Measurements from ENCODE around the gene ANKS1A. TPM values are rescaled to one million over a fixed set of nuclear protein-coding genes. Genes with fewer than 3 reads are reported as not detected.
"Not testable (repeated sequence)": the region's sequence is repeated elsewhere in the genome, so short reads cannot be mapped to it uniquely, and the experiment has no call there.

The ANKS1A gene
- total and polyA plus RNA-seq, 2 experiments from 2014 or later, result 12.1 to 31.9 TPM

GRCh38 chr6:34993213-34993612, 104.2 kb downstream of the ANKS1A start (continued):
- TF ChIP-seq NANOG (IDR thresholded peaks at IDR 0.05; ENCODE audit: borderline replicate concordance) (no peak), CTCF (conservative IDR thresholded peaks at IDR 0.05; ENCODE audit: low read depth in 2 of 2) (no peak)

GRCh38 chr6:34994693-34995092, 105.6 kb downstream of the ANKS1A start:
- peaks cover 66% of the 10 kb centered on the region for H3K36me3 Mint-ChIP-seq (ENCODE audit: low read depth)
- TF ChIP-seq CTCF (conservative IDR thresholded peaks at IDR 0.05; ENCODE audit: low read depth in 2 of 2) (no peak), CREB1 (CRISPR knock-in tag; IDR thresholded peaks at IDR 0.05; ENCODE audit: low read depth) (no peak), ETS1 (IDR thresholded peaks at IDR 0.05) (no peak), NANOG (IDR thresholded peaks at IDR 0.05; ENCODE audit: borderline replicate concordance) (no peak), EZH2 (IDR thresholded peaks at IDR 0.05; ENCODE audit: low read depth, unreplicated experiment) (no peak), EZH2phosphoT487 (IDR thresholded peaks at IDR 0.05; ENCODE audit: unreplicated experiment) (no peak), ZNF331 (CRISPR knock-in tag; IDR thresholded peaks at IDR 0.05; ENCODE audit: low read depth) (no peak)

GRCh38 chr6:34998417-34998816, 109.4 kb downstream of the ANKS1A start:
- not testable (repeated sequence) for H3K4me2 ChIP-seq; ATAC-seq; H3K9me2 ChIP-seq (ENCODE audit: insufficient read depth); H3K27ac Mint-ChIP-seq; DNase-seq (ENCODE audit: low spot score); H3K27me3 ChIP-seq (ENCODE audit: insufficient read depth); H4K20me1 ChIP-seq (replicated peaks; ENCODE audit: insufficient read depth); H3K27ac ChIP-seq (ENCODE audit: low read depth); H3K36me3 ChIP-seq (ENCODE audit: insufficient read depth); H3K4me1 ChIP-seq (ENCODE audit: insufficient read depth); H3K9me3 Mint-ChIP-seq; H3K27me3 Mint-ChIP-seq (ENCODE audit: insufficient read depth, low read depth, poor library complexity); H2AFZ ChIP-seq; H3F3A ChIP-seq (replicated peaks; ENCODE audit: low read depth); H3K4me3 Mint-ChIP-seq; H3K4me3 ChIP-seq; H3K79me2 ChIP-seq (replicated peaks; ENCODE audit: insufficient read depth)
- Mint-ChIP-seq H3K36me3 (ENCODE audit: low read depth) (peaks cover 55% of the 10 kb centered on the region), H3K4me1 (peaks cover 12% of the 10 kb centered on the region; the same call in 2 of the 3 replicates)

More at GRCh38 chr6:34994693-34995092, 105.6 kb downstream of the ANKS1A start:
- Histone ChIP-seq H3K4me2 (no peak overlapping the region), H3K4me3 (no peak overlapping the region), H3K9me2 (ENCODE audit: insufficient read depth) (no peaks in the 10 kb centered on the region), H3K79me2 (replicated peaks; ENCODE audit: insufficient read depth) (no peaks in the 10 kb centered on the region), H2AFZ (no peak overlapping the region), H3F3A (replicated peaks; ENCODE audit: low read depth) (peaks cover 6% of the 10 kb centered on the region; the same call in 1 of the 2 replicates), H3K4me1 (ENCODE audit: insufficient read depth) (no peaks in the 10 kb centered on the region; the same call in 1 of the 2 replicates), H4K20me1 (replicated peaks; ENCODE audit: insufficient read depth) (no peaks in the 10 kb centered on the region; the same call in 1 of the 2 replicates), H3K36me3 (ENCODE audit: insufficient read depth) (peaks cover 11% of the 10 kb centered on the region), H3K27ac (ENCODE audit: low read depth) (peak overlapping the region; percentile 45; the same call in 1 of the 2 replicates), H3K27me3 (ENCODE audit: insufficient read depth) (no peaks in the 10 kb centered on the region)
- DNase-seq (ENCODE audit: low spot score), result no peak
- Mint-ChIP-seq H3K9me3 (no peaks in the 10 kb centered on the region), H3K4me3 (no peak overlapping the region), H3K27me3 (ENCODE audit: insufficient read depth, low read depth, poor library complexity) (no peaks in the 10 kb centered on the region), H3K4me1 (peaks cover 25% of the 10 kb centered on the region), H3K27ac (no peak overlapping the region)
- ATAC-seq, result peak; percentile 31; the same call in 2 of the 3 replicates

GRCh38 chr6:34999153-34999552, 110.1 kb downstream of the ANKS1A start:
- not testable (repeated sequence) for H4K20me1 ChIP-seq (replicated peaks; ENCODE audit: insufficient read depth); H2AFZ ChIP-seq; DNase-seq (ENCODE audit: low spot score); ATAC-seq; H3K4me2 ChIP-seq; H3K36me3 ChIP-seq (ENCODE audit: insufficient read depth); H3K4me1 ChIP-seq (ENCODE audit: insufficient read depth); H3K27ac ChIP-seq (ENCODE audit: low read depth); H3F3A ChIP-seq (replicated peaks; ENCODE audit: low read depth); H3K27me3 Mint-ChIP-seq (ENCODE audit: insufficient read depth, low read depth, poor library complexity); H3K4me3 ChIP-seq; H3K79me2 ChIP-seq (replicated peaks; ENCODE audit: insufficient read depth); H3K27me3 ChIP-seq (ENCODE audit: insufficient read depth); H3K27ac Mint-ChIP-seq; H3K9me3 Mint-ChIP-seq; H3K4me3 Mint-ChIP-seq; H3K9me2 ChIP-seq (ENCODE audit: insufficient read depth)
- Mint-ChIP-seq H3K4me1 (peaks cover 10% of the 10 kb centered on the region; the same call in 2 of the 3 replicates), H3K36me3 (ENCODE audit: low read depth) (peaks cover 50% of the 10 kb centered on the region)

- not testable (repeated sequence) for H3K36me3 ChIP-seq (ENCODE audit: insufficient read depth); H3K4me1 ChIP-seq (ENCODE audit: insufficient read depth); ATAC-seq; H3K4me3 ChIP-seq; H3K27me3 ChIP-seq (ENCODE audit: insufficient read depth); H3K79me2 ChIP-seq (replicated peaks; ENCODE audit: insufficient read depth); DNase-seq (ENCODE audit: low spot score); H3K27ac Mint-ChIP-seq; H4K20me1 ChIP-seq (replicated peaks; ENCODE audit: insufficient read depth); H3K4me1 Mint-ChIP-seq; H3F3A ChIP-seq (replicated peaks; ENCODE audit: low read depth); H3K9me3 Mint-ChIP-seq; H3K27me3 Mint-ChIP-seq (ENCODE audit: insufficient read depth, low read depth, poor library complexity); H3K9me2 ChIP-seq (ENCODE audit: insufficient read depth); H3K4me3 Mint-ChIP-seq; H3K4me2 ChIP-seq; H2AFZ ChIP-seq
- H3K27ac ChIP-seq (ENCODE audit: low read depth), result peak overlapping the region; percentile 2; the same call in 1 of the 2 replicates
- peaks cover 43% of the 10 kb centered on the region for H3K36me3 Mint-ChIP-seq (ENCODE audit: low read depth)
Observed at GRCh38 chr6:34999962-35000361, 110.9 kb downstream of the ANKS1A start.

All from GM23338 (cell line).